HEK293 (cell line): ENCODE data around the gene DTWD2.

Experiments
- ZNF302 ChIP-seq: fragments of 450-650 bp; formaldehyde crosslinking; IDR thresholded peaks from 2 replicates; pipeline ENCODE4 v1.5.1; 2016; ENCODE audit warnings: missing biosample characterization, missing genetic modification characterization, low read depth
- ZNF416 ChIP-seq: fragments of 450-650 bp; formaldehyde crosslinking; IDR thresholded peaks from 2 replicates; pipeline ENCODE4 v1.5.1; 2016; ENCODE audit warnings: missing biosample characterization, missing genetic modification characterization
- ZNF792 ChIP-seq: fragments of 450-650 bp; formaldehyde crosslinking; IDR thresholded peaks from 2 replicates; pipeline ENCODE4 v1.5.1; 2016; ENCODE audit warnings: missing biosample characterization, missing genetic modification characterization
- TF ChIP-seq, protein P1 (sequence below): fragments of 450-650 bp; formaldehyde crosslinking; IDR thresholded peaks from 2 replicates; pipeline ENCODE4 v1.5.1; 2016; ENCODE audit warnings: missing biosample characterization, missing genetic modification characterization

GRCh38 chr5:118796081-118796480, 192.3 kb downstream of the DTWD2 start:
- TF ChIP-seq, protein P1, sequence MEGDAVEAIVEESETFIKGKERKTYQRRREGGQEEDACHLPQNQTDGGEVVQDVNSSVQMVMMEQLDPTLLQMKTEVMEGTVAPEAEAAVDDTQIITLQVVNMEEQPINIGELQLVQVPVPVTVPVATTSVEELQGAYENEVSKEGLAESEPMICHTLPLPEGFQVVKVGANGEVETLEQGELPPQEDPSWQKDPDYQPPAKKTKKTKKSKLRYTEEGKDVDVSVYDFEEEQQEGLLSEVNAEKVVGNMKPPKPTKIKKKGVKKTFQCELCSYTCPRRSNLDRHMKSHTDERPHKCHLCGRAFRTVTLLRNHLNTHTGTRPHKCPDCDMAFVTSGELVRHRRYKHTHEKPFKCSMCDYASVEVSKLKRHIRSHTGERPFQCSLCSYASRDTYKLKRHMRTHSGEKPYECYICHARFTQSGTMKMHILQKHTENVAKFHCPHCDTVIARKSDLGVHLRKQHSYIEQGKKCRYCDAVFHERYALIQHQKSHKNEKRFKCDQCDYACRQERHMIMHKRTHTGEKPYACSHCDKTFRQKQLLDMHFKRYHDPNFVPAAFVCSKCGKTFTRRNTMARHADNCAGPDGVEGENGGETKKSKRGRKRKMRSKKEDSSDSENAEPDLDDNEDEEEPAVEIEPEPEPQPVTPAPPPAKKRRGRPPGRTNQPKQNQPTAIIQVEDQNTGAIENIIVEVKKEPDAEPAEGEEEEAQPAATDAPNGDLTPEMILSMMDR = no peak
- no peak for TF ChIP-seq ZNF416
- TF ChIP-seq ZNF302 (tag by site-specific recombination) = no peak
- TF ChIP-seq ZNF792 (tag by site-specific recombination) = no peak
